Glutamatergic neuron (in vitro differentiated cells): ENCODE results near the gene PSIP1. TPM values are rescaled to one million over a fixed set of nuclear protein-coding genes. Genes with fewer than 3 reads are reported as not detected.
"Not testable (repeated sequence)": the region's sequence is repeated elsewhere in the genome, so short reads cannot be mapped to it uniquely, and the experiment has no call there.

ENCODE experiments used
- DNase-seq: peaks from one replicate; pipeline ENCODE4 v3.0.0; 2022
- H3K27ac Mint-ChIP-seq: one replicate; pipeline ENCODE4 v1.8.0; 2020; ENCODE audit warnings: mild to moderate bottlenecking, mixed read lengths, inconsistent platforms; ENCODE audit not compliant: unreplicated experiment
- H3K27me3 Mint-ChIP-seq: one replicate; pipeline ENCODE4 v1.8.0; 2020; ENCODE audit warnings: mild to moderate bottlenecking, moderate library complexity, mixed read lengths, inconsistent platforms; ENCODE audit not compliant: unreplicated experiment
- H3K36me3 Mint-ChIP-seq: one replicate; pipeline ENCODE4 v1.8.0; 2020; ENCODE audit warnings: mild to moderate bottlenecking, mixed read lengths, inconsistent platforms; ENCODE audit not compliant: unreplicated experiment
- H3K4me1 Mint-ChIP-seq: one replicate; pipeline ENCODE4 v1.8.0; 2020; ENCODE audit warnings: mild to moderate bottlenecking, low read depth, mixed read lengths, inconsistent platforms; ENCODE audit not compliant: unreplicated experiment
- H3K4me3 Mint-ChIP-seq: one replicate; pipeline ENCODE4 v1.8.0; 2020; ENCODE audit warnings: mild to moderate bottlenecking, mixed read lengths, inconsistent platforms; ENCODE audit not compliant: unreplicated experiment
- H3K9me3 Mint-ChIP-seq: one replicate; pipeline ENCODE4 v1.8.0; 2020; ENCODE audit warnings: mild to moderate bottlenecking, moderate library complexity, mixed read lengths, inconsistent platforms; ENCODE audit not compliant: unreplicated experiment
- CTCF ChIP-seq: fragments of 200-600 bp; sonication (generic); IDR thresholded peaks from one replicate; pipeline ENCODE4 v1.5.0; 2021; ENCODE audit not compliant: partially characterized antibody, unreplicated experiment
- total RNA-seq: library from RNA; stranded (reverse); fragmentation: NEBNext Ultra II Directional; extraction: Animal tissue kit (Norgen Biotek cat#: 25700); gene quantifications from one replicate; pipeline ENCODE4 v1.2.1, GENCODE V29; 2021; ENCODE audit not compliant: unreplicated experiment

The PSIP1 gene
- total RNA-seq, 1 donor from 2014 or later: 114 TPM

GRCh38 chr9:15433661-15434060 lies 77.1 kb downstream of the PSIP1 start:
- no peaks in the 10 kb centered on the region for H3K9me3 Mint-ChIP-seq
- peaks cover 11% of the 10 kb centered on the region for H3K36me3 Mint-ChIP-seq
- no peaks in the 10 kb centered on the region for H3K27me3 Mint-ChIP-seq

GRCh38 chr9:15433191-15433590 lies 77.6 kb downstream of the PSIP1 start:
- Mint-ChIP-seq H3K4me3 (no peak overlapping the region), H3K27me3 (no peaks in the 10 kb centered on the region), H3K9me3 (no peaks in the 10 kb centered on the region), H3K4me1 (peaks cover 13% of the 10 kb centered on the region), H3K36me3 (peaks cover 11% of the 10 kb centered on the region), H3K27ac (peak overlapping the region; percentile 48)
- no peak for TF ChIP-seq CTCF
- DNase-seq: no peak

More at GRCh38 chr9:15433661-15434060, 77.1 kb downstream of the PSIP1 start:
- peaks cover 11% of the 10 kb centered on the region for H3K4me1 Mint-ChIP-seq
- DNase-seq: no peak
- no peak overlapping the region for H3K27ac Mint-ChIP-seq
- TF ChIP-seq CTCF: no peak
- no peak overlapping the region for H3K4me3 Mint-ChIP-seq

- H3K36me3 Mint-ChIP-seq: peaks cover 4% of the 10 kb centered on the region
- no peak for TF ChIP-seq CTCF
- no peaks in the 10 kb centered on the region for H3K27me3 Mint-ChIP-seq
- no peak overlapping the region for H3K4me3 Mint-ChIP-seq
- H3K4me1 Mint-ChIP-seq: peaks cover 17% of the 10 kb centered on the region
- H3K27ac Mint-ChIP-seq: peak overlapping the region; percentile 42
- H3K9me3 Mint-ChIP-seq: peaks cover 1% of the 10 kb centered on the region
- DNase-seq: no peak
Measured at GRCh38 chr9:15430920-15431844, 79.6 kb downstream of the PSIP1 start.

GRCh38 chr9:15427702-15428101 lies 83.1 kb downstream of the PSIP1 start:
- not testable (repeated sequence) for H3K4me3 Mint-ChIP-seq, H3K36me3 Mint-ChIP-seq, H3K9me3 Mint-ChIP-seq, H3K27ac Mint-ChIP-seq, H3K27me3 Mint-ChIP-seq, DNase-seq
- peaks cover 30% of the 10 kb centered on the region for H3K4me1 Mint-ChIP-seq

GRCh38 chr9:15426019-15426418 lies 84.8 kb downstream of the PSIP1 start:
- H3K4me3 Mint-ChIP-seq: peak overlapping the region; percentile 77
- no peak for DNase-seq
- TF ChIP-seq CTCF: no peak
- H3K9me3 Mint-ChIP-seq: peaks cover 15% of the 10 kb centered on the region
- H3K4me1 Mint-ChIP-seq: peaks cover 31% of the 10 kb centered on the region
- H3K36me3 Mint-ChIP-seq: peaks cover 4% of the 10 kb centered on the region
- peaks cover 2% of the 10 kb centered on the region for H3K27me3 Mint-ChIP-seq
- H3K27ac Mint-ChIP-seq: peak overlapping the region; percentile 43
